GM19463 (cell line): ENCODE measurements around the gene TM9SF1.

ENCODE experiments used
- ATAC-seq: cut with Tn5 transposase; IDR thresholded peaks from one replicate; pipeline ENCODE4 v1.9.1; 2021; ENCODE audit warnings: mild to moderate bottlenecking, moderate library complexity; ENCODE audit not compliant: unreplicated experiment

The TM9SF1 gene

DNA sequence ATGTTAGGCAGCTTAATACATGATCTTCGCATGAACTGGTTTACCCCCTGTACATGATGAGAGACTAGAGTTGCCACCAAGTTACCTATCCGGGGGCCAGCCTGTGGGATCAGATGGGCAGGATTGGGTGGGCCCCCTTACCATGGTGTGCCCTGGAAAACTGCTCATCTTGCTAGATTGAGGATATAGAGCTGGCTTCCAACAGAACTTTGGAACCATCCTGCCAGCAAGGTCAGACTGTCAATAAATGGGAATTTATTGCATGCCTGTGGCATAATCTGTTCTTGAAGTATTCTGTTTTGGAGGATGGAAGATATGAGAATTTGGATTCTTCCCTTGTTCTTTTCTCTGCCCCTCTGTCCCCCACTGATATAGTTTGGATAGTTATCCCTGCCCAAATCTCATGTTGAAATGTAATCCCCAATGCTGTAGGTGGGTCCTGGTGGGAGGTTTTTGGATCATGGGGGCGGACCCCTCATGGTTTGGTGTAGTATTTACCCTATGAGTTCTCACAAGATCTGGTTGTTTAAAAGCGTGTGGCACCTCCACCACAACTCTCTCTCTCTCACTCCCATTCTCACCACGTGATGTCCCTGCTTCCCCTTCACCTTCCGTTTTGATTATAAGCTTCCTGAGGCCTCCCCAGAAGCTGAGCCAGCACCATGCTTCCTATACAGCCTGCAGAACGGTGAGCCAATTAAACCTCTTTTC is 3.7 kb upstream of the TM9SF1 start:
- ATAC-seq, result no peak

DNA sequence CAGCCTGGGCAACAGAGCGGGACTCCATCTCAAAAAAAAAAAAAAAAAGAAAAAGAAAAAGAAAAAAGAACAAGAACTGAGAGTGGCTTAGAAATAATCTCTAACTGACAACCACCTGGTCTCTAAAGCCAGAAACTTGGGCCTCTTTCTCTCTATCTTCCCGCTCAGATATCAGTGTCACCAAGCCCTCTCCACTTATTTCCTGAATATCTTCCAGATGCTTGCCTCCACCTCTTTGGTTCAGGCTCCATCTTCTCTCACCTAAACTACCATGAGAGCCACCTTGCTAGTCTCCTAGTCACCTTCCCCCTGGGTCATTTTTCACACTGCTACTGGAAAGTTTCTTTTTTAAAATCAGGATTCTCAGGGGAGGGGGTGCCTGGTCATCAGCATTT is 1.8 kb upstream of the TM9SF1 start:
- ATAC-seq, result no peak

DNA sequence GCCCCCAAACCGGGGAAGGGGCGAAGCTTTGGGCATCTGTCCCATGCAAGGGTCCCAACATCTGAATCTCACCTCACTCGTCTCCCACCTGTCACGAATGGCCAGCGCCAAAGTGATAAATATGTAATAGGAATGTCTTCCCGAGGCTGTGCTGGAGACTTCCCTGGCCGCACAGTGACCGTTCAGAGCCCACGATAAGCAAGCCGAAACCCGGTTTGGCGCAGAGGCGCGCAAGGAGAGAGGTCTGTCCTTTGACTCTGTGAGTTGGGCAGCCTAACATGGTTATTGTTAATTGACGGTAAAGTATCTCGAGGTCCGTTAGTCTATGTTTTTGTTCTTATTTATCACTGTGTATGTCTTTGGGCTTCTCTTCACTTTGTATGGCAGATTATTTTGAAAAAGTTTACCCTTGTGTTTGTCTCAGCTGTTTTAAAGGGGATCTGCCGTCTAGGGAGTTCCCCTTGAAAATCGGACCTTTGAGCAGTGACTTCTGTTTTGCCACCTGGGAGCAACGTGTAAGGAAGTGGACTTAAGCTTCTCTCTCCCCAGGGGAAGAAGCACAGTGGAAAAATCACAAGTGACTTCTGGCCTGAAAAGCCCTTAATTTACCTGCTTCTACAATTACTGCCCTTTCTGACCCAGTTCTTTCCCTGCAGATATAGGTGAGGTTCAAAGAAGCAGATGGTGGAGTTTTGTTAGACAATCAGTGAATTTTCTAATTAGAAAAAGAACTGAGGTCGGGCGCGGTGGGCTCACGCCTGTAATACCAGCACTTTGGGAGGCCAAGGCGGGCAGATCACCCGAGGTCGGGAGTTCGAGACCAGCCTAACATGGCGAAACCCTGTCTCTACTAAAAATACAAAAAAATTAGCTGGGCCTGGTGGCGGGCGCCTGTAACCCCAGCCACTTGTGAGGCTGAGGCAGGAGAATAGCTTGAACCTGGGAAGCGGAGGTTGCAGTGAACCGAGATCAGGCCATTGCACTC is 1.1 kb upstream of the TM9SF1 start:
- no peak for ATAC-seq

DNA sequence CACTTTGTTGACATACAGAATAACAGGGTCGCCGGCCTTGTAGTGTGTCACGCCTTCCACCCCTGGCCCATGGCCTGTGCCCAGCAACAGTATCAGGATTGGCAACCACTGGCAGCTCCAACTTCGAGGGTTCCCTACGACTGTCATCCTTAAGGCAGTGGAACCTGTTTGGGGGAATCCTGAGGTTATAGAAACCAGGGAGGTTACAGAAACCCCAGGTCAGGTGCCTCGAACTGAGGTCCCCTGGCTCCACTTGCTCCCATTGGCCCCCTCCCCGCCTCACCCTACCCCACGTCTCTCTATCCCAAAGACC is 412 bp downstream of the TM9SF1 start:
- ATAC-seq, result no peak

DNA sequence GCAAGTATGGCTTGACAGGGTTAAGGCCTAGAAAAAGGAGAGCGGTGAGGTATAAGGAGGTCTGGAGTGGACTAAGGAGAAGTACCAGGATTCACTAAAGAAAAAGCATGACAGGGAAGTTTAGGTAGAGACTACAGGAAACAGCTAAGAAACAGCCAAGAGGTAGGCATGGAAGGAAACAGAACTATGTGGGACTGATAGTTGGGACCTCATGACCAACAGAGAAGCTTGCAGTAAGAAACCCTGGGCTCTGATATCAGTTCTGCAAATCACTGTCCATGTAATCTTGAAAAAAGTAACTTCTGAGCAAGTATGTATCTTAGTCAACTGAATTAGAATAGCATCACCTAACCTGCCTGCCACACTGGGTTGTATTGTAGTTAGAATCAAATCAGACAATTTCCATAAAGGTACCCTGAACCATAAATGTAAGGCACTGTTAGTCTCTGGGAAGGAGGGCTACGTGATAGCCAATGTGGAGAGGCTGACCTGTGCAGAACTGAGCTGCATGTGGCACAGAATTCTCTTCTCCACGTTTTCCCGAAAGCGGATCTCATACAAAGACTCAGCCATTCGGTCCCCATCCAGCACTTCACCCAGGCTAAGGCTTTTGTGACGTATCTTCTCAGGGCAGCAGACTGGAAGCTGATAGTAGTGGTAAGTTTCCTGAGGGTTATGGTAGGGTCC is 912 bp downstream of the TM9SF1 start:
- no peak for ATAC-seq

DNA sequence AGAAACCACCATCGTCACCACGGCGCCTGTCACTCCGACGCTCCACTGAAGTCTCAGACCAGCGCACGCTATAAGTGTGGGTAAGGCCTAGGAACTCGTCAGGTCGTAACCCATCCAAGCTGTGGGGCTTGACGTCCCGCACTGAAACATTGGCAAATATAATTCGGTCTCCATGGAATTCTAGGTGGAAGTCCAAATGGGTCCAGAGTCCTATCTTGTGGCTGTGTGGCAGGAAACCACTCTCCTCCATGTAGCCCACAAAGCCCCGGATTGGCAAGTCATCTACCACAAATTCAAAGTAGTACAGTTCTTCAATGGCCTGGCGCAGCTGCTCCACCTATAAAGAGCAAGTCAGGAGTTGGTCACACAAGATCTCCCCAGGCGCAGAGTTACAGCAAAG is 2.3 kb downstream of the TM9SF1 start:
- no peak for ATAC-seq

GRCh38 chr14:24190416-24190815 is 4.8 kb downstream of the TM9SF1 start:
- ATAC-seq, result no peak

DNA sequence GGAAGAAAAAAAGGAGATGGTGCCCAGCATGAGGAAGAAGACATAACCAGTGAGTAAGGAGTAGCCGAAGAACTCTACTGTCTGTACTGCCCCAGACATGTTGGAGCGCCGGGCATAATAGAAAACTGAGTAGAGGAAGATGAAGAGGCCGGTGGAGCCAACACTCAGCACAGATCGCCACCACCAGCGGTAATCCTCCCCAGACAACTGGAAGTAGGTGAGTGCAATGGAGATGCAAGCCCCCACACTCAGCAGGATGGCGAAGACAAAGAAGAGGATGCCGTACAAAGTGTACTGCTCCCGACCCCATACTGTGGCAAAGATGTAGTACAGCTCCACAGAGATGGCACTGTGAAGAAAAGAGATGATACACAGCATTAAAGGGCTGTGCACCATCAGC is 5.8 kb downstream of the TM9SF1 start:
- ATAC-seq, result no peak

- ATAC-seq, result no peak
Observed at GRCh38 chr14:24189059-24189375, 6.2 kb downstream of the TM9SF1 start.

DNA sequence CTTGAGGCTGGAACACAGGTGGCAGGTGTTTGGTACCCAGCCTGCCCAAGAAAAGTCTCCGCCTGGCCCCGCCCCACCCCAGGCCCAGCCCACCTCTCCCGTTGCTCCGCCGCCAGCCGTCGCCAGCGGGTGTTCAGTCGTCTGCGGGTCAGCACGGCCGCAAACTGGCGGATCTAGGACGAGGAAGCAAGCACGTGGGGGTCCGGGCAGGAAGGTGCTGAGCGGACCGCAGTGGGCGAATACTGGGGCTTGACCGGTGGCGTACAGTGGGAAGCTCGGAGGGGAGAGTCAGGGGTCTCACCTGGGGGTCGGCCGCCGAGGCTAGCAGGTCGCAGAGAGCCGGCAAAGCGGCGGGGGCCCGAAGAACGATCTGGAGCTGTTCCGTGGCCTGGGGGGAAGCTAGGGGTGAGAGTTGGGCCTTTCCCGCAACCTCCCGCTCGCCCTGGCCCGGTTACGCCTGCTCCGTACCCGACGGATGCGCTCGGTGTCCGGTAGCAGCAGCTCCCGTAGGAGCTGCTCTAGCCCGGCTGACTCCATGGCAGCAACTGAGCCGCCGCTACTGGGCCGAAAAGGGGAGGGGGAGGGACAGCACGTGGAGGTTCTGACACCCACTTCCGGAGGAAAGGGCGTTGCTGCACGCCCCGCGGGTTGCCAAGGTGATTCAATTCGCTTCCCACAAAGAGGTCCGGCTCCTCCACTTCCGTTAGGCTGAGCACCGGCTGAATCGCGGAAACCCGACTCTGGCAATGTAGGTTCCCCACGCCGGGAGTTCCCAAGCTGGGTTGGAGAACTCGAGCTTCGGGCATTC is 6.8 kb downstream of the TM9SF1 start, which contains the start of gene IPO4:
Gene IPO4 (minus strand): TSS at position 566 of the 808 bp plus-strand sequence. CDS start 29 bp downstream, at position 537.
- peak; percentile 94 for ATAC-seq

DNA sequence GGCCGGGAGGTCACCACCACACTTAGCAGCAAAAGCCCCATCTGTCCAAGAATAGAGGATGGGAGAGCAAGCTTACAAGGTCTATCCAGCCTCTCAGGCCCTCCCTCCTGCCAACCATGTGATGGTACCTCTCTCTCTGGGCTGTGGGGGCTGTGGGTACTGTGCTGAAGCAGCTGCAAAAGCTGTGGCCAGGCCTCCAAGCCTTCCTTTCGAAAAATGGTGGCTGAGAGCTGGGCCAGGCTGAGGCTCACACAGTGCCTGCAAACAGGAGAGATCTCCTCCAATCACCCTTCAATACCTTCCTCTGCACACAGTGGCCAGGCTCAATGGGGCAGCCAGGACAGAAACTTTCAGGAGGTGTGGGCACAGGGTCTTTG is 7.7 kb downstream of the TM9SF1 start:
- no peak for ATAC-seq

- no peak for ATAC-seq
Observed at GRCh38 chr14:24186831-24187538, 8.3 kb downstream of the TM9SF1 start.

GRCh38 chr14:24185741-24186140 is 9.5 kb downstream of the TM9SF1 start:
- no peak for ATAC-seq

DNA sequence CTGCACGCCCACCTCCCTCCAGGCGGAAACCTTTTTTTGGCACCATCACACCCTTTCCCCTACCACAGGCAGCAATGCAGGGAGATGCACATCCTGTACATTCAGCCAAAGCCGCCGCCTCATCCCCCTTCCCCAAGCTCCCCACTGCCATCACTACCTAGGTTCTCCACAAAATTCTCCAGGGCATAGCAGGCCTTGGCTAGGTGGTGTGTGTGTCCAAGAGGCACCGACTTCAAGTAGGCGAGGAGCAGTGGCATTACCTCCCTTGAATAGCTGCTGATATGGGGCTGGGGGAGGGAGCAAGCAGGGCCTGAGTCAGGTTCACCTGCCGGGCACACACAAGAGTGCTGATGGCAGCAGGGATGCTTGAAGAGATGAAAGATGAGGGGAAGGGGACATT is 10.2 kb downstream of the TM9SF1 start:
- no peak for ATAC-seq

- no peak for ATAC-seq
Observed at GRCh38 chr14:24184104-24184970, 10.9 kb downstream of the TM9SF1 start.

DNA sequence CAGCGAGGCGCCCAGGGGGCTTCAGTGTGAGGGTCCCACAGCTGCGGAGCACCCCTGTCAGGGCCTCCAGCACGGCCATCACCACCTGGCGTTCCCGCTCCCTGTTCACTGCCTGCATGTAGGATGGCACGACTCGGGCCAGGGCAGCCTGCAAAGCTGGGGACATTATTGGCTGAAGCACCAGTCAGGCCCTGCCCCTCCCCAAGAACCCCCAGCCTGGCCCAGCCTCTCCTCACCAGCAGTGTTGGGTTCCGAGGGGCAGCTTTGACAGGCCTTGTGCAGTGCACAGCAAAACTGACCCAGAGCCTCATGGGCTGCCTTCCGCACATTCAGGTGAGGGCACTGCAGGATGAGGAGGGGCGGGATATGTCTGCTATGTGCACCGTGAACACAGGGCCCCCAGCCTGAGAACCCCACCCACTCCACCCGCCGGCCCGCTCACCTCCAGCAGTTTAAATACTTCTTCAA is 12.2 kb downstream of the TM9SF1 start:
- ATAC-seq, result no peak

DNA sequence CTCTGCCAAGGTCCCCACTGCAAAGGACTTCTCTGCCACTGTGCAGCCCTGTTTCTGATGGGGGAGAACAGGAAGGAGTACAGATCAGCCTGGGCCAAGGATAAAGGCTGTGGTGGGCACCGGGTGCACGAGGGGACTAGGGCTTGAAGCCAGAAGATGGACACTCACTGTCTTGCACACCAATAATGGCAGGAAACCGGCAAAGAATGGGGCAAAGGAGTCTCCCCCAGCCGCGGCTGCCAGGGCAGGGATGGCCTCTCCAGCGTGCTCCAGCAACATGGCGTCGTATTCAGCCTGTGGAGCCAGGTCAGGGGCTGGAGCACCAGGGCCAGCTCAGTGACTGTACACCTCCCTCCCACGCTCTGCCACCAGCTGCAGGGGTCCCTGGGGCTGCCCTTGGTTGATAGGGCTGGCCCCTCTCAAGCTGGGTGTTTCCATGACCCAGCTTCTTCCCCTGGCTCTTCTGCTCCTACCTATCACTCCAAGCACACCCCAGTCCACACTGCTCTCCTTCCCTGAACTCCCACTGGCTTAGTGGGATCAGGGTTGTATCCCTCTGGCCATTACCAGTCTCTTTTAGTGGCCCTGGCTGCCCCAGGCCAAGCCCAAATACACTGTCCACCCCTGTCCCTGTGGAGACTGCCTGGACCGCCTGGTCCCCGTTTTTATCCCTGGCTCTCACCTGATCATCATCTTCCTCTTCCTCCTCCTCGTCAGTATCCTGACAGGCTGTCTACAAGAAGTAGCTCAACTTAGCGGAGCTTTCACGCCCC is 12.9 kb downstream of the TM9SF1 start:
- no peak for ATAC-seq

DNA sequence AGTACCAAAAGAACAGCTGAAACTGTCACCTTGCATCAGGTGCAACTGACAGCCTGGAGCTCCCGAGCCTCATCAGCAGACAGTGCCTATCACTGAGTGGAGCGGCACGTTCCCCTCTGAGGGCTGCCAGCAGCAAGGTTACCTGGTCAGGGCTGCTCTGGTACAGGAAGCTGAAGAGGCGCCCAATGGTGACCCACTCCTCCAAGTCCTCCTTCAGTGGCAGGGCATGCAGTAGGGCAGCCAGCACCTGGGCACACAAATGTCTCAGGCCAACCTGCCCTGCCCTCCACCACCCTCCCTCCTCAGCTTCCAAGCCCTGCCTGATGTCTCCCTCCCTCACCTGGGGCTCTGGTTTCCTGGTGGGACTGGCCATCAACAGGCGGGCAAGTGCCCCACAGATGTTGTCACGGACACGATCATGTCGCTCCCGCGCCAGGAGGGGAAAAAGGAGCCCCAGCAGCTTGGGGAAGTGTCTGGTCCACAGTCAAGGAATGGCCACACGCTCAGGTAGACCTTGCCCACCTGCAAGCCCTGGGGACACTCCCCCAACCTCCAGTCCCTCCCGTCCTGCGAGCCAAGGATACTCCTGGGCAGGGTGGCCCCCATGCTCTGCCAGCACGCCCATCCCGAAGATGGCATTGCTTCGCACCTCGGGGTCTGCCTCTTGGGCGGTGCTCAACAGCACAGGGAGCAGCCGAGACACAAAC is 13.7 kb downstream of the TM9SF1 start:
- ATAC-seq, result no peak
